CD4-positive, alpha-beta T cell treated with Interleukin-1 beta for 1 hour (primary cell): ENCODE results near the gene CCL24.
"Not testable (repeated sequence)": the region's sequence is repeated elsewhere in the genome, so short reads cannot be mapped to it uniquely, and the experiment has no call there.

Source experiments
- DNase-seq, 2 donors: peaks; one replicate each; pipeline ENCODE4 v3.0.0-alpha.2; 2020 to 2022

CCL24 gene

DNA sequence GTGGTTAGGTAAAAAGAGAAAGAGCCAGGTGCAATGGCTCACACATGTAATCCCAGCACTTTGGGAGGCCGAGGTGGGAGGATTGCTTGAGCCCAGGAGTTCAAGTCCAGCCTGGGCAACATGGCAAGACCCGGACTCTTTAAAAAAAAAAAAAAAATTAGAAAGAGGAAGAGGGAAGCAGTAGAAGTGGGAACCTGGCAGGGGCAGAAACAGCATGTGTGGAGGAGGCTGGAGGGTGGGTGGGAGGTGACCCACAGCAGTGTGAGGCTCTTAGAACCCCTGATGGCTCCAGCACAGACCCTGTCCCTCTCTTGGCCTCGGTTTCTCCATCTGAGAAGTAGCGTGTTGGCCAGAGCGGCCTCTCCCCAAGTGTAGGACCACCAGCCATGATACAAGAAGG, 4.9 kb upstream of the CCL24 start:
- DNase-seq = no peak

DNA sequence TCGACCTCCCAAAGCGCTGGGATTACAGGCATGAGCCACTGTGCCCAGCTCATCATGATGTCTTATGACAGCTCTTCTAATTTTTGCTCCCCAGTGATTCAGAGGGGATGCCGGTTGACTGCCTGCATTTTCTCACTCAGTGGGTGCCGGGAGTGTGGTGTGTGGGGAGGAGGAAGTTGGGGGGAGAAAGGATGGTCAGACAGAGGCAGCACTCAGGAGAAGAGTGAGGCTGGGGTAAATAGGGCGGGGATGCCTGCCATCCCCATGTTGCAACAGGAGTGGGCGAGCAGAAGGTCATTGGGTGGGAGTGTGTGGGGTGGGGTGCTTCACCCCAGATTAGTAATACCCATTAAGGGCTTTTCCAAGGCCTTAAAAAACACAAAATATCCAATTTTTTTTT, 3.5 kb upstream of the CCL24 start:
- no peak for DNase-seq

DNA sequence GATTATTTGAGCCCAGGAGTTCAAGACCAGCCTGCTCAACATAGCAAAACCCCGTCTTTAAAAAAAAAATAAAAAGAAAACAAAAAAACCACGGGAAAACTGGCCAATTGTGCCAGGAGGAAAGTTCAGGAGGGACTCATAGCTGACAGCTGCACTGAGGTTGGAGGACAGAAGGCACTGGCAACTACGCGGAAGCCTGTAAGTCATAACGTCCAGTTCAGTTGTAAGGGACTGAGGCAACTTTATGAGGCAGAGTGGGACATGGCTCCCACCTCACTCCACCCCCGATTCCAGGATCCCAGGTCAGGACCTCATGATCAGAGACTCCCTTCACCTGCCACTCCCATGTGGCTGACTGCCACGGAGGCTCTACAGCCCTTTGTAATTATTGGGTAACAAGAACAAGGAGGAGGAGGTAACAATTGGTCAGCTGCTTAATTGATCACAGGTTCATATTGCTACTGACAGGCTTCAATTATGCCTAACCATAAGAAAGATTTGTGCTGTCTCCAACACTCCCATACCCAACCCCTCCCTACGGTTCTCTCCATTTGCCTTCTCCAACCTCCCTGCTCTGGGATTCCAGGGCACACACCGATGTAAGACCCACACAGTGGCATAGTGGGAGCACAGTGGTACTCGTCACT, 1.9 kb upstream of the CCL24 start:
- no peak for DNase-seq

DNA sequence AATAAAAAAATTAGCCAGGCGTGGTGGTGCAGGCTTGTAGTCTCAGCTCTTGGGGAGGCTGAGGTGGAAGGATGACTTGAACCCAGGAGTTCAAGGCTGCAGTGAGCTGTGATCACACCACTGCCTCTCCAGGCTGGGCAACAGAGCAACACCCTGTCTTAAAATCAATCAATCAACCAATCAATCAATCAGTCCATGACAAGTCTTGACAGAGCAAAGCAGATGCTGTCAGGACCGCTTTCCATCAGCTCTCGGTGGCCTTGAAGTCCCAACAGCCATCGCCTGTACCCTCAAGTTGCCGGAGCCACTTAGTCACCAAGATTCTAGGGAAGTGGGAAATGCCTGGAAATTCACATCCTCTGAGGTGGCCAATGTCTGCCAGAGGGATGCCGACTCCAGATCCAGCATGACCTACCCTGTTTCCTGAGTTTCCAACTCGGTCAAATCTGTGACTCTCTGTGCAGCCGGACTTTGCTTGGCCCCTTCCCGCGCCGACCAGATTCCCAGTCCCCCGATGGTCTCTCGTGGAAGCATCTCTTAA, 871 bp upstream of the CCL24 start:
- no peak for DNase-seq

DNA sequence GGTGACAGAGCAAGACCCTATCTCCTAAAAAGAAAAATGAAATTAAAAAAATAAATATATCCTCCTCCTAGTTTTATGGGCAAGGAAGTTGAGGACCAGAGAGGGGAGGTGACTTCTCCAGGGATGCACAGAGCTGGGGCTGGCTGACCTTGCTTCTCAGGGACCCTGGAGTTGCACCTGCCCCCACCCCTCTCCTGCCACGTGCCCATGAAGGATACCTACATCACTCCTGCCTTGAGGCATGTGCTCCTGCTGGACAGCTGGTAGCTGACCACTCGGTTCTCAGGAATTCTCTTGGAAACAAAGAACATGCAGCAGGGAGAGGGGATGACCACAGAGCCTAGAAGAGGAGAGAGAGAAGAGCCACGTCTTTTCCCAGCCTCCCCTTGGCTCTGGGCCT, 522 bp downstream of the CCL24 start:
- DNase-seq = no peak

DNA sequence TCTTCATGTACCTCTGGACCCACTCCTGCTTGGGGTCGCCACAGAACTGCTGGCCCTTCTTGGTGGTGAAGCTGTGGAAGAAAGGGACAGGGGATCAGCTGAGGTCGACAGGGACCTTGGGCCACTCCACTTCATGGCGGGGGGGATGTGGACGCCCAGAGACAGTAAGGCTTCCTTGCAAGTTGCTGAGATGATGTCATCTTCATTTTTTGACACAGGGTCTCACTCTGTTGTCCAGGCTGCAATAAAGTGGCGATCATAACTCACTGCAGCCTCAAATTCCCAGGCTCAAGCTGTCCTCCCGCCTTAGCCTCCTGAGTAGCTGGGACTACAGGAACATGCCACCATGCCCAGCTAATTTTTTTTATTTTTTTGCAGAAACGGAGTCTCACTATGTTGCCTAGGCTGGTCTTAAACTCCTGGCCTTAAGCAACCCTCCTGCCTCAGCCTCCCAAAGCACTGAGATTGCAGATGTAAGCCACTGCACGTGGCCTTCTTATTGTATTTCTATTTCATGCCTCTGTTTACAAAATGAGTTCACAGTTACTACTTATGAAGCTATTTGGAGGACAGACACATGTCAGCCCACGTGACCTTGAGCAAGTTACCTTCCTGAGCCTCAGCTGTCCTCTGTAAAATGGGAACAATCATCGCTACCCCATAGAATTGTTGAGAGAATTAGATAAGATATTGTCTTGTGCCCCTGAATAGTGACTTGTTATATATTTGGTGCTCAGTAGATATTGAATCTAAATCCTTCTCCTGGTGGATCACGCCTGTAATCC, 1.5 kb downstream of the CCL24 start:
- DNase-seq = no peak

DNA sequence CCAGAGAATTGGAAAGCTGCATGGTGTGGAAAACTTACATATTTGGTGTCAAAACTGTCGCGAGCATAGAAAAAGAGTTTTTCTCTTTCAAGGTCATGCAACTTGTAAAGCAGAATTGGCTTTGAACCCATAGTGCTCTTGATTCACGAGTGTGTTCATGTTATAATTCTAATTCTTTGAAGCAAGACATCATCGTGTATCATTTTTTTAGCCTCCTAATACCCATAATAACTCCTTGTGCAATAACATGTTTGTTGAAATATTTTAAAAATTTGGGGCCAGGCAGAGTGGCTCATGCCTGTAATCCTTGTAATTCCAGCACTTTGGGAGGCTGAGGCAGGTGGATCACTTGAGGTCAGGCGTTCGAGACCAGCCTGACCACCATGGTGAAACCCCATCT, 4.2 kb downstream of the CCL24 start:
- DNase-seq = no peak

DNA sequence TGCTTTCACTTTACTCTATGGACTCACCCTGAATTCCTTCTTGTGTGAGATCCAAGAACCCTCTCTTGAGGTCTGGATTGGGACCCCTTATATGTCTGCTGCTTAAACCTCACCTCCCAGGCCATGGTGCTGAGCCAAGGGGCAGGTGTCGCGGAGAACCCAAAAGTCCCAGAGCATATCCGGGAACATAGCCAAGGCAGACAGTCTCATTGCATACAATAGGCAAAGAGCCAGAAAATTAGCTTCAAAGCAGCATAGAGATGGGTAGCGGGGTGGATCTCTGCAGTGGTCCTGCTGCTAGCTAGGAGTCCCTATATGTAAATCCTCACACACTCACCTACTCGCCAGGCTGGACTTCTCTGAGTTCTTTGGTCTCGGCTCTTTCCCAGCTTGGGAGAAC, 5.5 kb downstream of the CCL24 start:
- no peak for DNase-seq

DNA sequence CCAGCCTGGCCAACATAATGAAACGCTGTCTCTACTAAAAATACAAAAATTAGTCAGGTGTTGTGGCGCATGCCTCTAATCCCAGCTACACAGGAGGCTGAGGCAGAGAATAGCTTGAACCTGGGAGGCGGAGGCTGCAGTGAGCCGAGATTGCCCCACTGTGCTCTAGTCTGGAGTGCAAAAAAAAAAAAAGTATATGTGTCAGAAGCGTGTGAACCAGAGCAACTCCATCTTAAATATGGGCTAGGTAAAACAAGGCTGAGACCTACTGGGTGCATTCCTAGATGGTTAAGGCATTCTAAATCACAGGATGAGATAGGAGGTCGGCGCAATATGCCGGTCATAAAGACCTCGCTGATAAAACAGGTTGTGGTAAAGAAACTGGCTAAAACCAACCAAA, 6.2 kb downstream of the CCL24 start:
- DNase-seq = no peak

DNA sequence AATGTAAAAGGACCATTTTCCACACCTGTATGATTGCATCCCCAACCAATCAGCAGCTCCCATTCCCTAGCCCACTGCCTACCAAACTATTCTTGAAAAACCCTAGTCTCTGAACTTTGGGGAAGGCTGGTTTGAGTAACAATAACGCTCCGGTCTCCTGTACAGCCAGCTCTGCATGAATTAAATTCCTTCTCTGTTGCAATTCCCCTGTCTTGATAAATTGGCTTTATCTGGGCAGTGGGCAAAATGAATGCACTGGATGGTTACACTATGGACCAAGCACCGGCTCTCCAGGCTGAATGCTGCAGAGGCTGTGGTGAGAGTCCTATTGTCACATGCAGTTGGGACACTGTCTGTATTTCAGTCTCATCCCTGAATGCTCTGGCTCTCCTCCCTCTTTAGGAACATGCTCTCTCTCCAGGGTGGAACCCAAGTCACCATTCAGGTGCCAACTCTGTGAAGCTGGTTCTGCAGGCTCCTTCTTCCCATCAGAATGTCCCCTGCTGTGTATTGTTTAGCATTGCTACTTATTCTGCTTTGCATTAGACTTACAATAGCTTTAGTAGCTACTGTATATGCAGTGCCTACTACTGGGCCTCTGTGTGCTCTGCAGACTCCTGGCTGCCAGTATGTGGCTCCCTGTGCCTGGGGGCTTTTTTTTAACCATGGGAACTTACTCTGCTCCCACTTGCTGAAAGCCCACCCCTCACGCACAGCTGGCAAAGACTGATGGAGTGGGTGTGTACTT, 6.9 kb downstream of the CCL24 start:
- no peak for DNase-seq

DNA sequence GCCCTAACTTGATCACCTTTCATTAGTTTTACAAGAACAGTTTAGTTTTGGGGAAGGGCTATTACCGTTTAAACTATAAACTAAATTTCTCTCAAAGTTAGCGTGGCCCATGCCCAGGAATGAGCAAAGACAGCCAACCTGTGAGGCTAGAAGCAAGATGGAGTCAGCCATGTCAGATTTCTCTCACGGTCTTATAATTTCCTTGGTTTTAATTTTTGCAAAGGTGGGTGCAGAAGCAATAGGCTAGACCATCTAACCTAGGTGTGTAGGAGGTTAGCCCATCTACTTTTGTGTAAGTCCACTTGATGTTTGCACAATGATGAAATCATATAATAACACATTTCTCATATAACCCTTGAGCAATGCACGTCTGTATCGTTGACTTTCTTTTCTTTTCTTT, 8.9 kb downstream of the CCL24 start:
- no peak for DNase-seq

DNA sequence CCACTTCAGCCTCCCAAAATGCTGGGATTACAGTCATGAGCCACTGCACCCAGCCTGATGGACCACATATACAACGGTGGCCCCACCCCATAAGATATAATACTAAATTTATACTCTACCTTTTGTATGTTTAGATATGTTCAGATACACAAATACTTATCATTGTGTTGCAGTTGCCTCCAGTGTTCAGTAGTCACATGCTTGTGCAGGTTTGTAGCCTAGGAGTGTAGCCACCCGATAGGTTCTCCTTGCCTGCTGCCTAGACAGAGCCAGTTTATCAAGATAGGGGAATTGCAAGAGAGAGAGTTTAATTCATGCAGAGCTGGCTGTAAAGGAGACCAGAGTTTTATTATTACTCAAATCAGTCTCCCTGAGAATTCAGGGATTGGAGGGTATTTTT, 9.6 kb downstream of the CCL24 start:
- DNase-seq = no peak

DNA sequence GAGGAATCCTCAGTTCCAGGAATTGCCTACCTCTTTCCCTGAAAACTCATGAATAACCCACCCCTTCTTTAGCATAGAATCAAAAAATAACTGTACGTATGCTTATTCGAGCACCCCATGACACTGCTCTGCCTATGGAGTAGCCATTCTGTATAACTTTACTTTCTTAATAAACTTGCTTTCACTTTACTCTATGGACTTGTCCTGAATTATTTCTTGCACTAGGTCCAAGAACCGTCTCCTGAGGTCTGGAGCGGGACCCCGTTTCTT, 11.1 kb downstream of the CCL24 start:
- DNase-seq = no peak

DNA sequence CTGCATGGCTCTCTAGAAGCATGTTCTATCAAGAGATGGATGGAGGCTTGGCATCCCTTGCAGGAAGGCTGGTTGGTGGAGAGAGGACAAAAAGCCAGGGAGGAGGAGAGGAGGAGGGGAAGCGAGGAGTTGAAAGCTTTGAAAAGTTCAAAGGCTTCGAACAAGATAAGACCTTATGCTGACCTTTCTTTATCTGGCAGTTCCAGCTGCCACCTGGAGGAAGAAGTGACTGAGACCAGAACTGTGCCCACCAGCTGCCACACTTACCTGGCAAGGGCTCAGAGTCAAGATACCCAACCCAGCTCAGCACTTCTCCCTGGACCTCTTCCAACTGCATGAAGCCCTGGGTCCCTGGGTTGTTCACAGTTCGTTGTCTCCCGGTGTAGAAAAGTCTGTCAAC, 14.8 kb downstream of the CCL24 start:
- DNase-seq = no peak

DNA sequence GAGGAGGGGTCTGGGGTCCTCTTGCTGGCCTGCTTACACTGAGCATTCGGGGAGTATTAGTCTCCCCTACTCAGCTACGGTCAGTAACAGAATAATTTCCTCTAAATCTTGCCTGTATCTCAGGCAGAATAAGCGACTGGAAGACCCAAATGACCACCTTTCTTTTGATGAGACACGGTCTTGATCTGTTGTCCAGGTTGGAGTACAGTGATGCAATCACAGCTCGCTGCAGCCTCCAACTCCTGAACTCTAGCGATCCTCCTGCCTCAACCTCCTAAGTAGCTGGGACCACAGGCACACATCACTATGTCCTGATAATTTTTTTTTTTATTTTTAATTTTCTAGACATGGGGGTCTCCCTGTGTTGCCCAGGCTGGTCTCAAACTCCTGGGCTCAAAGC, 17.2 kb downstream of the CCL24 start:
- no peak for DNase-seq

DNA sequence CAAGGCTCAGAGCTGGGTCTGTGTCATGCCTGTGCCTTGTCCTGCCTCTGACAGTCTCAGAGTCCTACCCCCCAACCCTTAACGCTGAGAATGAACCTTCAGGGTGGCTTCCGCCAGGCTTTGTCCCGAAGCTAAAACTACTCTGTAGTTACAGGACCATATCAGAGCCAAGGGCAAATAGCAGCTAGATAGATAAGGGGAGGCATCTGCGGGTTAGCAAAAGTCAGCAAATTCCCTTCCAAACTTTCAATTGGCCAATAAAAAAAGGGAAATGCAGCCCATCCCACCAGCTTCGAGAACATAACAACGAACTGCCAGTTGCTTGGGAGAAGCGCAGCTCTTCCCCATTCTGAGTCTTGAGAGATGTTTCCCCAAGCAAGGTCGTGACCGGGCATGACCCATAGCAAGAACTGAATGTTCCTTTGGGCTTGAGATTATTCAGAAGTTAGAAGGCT, 17.7 kb downstream of the CCL24 start:
- DNase-seq = peak in 1 of 2 donors; percentile 32

DNA sequence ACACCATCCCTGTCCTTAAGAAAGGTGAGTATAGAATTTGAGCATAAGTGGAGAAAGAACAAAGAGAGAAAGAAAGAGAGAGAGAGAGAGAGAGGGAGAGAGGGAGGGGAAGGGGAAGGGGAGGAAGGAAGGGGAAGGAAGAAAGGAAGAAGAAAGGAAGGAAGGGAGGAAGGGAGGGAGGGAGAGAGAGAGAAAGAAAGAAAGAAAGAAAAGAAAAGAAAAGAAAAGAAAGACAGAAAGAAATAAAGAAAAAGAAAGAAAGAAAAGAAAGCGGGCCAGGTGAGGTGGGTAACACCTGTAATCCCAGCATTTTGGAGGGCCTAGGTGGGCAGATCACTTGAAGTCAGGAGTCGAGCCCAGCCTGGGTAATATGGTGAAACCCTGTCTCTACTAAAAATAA, 19.9 kb downstream of the CCL24 start:
- DNase-seq = no peak

DNA sequence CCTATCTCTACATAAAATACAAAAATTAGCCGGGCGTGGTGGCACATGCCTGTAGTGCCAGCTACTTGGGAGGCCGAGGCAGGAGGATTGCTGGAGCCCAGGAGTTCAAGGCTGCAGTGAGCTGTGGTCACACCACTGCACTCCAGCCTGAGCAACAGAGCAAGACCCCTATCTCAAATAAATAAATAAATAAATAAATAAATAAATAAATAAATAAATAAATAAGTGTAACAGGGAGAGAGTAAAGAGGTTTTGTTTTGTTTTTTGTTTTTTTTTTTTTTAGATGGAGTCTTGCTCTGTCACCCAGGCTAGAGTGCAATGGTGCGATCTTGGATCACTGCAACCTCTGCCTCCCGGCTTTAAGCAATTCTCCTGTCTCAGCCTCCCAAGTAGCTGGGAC, 21.0 kb downstream of the CCL24 start:
- DNase-seq = not testable (repeated sequence)

DNA sequence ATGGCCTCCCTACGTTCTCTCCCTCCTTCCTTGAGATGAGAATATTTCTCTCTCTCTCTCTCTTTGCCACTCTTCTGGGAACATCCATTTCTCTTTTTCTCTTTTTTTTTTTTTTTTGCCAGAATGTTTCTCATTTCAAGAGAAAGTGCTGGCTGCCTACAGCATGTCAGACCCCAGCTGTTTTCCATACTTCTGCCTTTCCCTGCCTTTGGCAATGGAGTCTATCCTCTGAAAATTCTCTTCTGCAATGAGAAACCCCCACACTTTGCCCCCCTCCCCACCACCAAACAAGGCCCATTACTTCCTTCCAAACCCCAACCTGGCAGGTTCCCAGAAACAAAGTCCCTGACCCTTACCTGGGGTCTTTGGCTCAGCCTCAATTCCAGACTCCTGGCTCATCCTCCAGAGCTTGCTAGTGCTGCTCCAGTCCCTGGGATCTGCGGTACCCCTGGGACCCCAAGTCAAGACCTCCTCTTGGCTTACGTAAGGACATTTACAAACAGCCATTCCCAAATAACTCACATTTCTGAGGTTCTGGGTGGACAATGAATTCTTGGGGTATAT, 24.2 kb downstream of the CCL24 start:
- DNase-seq = no peak

DNA sequence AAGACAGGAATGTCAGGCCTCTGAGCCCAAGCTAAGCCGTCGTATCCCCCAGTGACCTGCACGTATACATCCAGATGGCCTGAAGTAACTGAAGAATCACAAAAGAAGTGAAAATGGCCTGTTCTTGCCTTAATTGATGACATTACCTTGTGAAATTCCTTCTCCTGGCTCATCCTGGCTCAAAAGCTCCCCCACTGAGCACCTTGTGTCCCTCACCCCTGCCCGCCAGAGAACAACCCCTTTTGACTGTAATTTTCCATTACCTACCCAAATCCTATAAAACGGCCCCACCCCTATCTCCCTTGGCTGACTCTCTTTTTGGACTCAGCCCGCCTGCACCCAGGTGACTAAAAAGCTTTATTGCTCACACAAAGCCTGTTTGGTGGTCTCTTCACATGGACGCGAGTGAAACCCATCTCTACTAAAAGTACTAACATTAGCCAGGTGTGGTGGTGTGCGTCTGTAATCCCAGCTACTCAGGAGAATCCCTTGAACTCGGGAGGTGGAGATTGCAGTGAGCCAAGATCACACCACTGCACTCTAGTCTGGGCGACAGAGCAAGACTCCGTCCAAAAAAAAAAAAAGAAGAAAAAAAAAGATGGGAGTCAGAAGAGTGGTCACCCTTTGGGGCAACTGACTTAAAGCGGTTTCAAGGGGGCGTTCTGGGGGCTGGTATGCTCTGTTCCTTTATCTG, 25.3 kb downstream of the CCL24 start:
- DNase-seq = not testable (repeated sequence)

DNA sequence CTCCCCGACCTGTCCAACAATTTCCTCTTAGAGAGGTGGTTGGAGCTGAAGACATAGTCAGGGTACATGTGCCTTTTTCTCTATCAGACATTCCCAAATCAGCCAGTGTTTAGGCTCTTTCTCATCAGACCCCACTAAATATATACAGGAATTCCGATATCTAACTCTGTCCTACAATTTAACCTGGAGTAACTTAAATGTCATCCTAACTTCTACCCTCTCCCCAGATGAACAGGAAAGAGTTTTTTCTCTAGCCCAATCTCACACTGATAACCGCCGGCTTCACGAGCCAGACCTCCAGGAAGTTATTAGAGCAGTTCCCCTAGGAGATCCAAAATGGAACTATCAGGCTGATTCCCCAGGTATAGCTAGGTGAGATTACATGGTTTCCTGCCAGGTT, 30.5 kb downstream of the CCL24 start:
- not testable (repeated sequence) for DNase-seq

DNA sequence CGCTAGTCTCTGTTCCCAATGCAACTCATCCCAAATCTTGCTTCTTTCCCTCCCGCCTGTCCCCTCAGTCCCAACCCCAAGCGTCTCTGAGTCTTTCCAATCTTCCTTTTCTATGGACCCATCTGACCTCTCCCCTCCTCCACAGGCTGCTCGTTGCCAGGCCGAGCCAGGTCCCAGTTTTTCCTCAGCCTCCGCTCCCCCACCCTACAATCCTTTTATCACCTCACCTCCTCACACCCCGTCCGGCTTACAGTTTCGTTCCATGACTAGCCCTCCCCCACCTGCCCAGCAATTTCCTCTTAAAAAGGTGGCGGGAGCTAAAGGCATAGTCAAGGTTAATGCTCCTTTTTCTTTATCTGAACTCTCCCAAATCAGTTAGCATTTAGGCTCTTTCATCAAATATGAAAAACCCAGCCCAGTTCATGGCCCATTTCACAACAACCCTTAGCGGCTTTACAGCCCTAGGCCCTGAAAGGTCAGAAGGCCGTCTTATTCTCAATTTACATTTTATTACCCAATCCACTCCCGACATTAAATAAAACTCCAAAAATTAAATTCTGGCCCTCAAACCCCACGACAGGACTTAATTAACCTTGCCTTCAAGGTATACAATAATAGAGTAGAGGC, 32.8 kb downstream of the CCL24 start:
- DNase-seq = not testable (repeated sequence)

DNA sequence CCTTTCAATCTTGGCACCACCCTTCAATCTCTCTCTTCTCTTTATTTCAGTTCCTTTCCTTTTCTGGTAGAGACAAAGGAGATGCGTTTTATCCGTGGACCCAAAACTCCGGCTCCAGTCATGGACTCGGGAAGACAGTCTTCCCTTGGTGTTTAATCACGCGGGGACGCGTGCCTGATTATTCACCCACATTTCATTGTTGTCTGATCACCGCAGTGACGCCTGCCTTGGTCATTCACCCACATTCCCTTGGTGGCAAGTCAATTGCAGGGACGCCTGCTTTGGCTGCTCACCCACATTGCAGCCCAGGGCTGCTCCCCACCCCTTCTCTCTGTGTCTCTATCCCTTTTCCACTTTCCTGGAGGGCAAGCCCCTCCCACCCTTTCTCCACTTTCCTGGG, 34.1 kb downstream of the CCL24 start:
- not testable (repeated sequence) for DNase-seq
